ENCODE results near the gene CAST.

CAST gene

GRCh38 chr5:96675882-96676281 lies 13.7 kb downstream of the CAST start:
- DNase-seq (ENCODE audit: low read depth) = no peak

- no peak for DNase-seq (ENCODE audit: low read depth)
Measured at GRCh38 chr5:96677496-96677895, 15.3 kb downstream of the CAST start.

- DNase-seq (ENCODE audit: low read depth) = no peak
Measured at GRCh38 chr5:96679293-96679692, 17.1 kb downstream of the CAST start.

GRCh38 chr5:96680759-96681470 lies 18.7 kb downstream of the CAST start:
- DNase-seq (ENCODE audit: low read depth) = no peak

GRCh38 chr5:96683392-96683791 lies 21.2 kb downstream of the CAST start:
- DNase-seq (ENCODE audit: low read depth) = no peak

- DNase-seq (ENCODE audit: low read depth) = no peak
Measured at GRCh38 chr5:96683810-96684209, 21.6 kb downstream of the CAST start.

GRCh38 chr5:96687080-96687479 lies 24.9 kb downstream of the CAST start:
- DNase-seq (ENCODE audit: low read depth) = no peak

GRCh38 chr5:96687812-96688453 lies 25.8 kb downstream of the CAST start:
- no peak for DNase-seq (ENCODE audit: low read depth)

GRCh38 chr5:96690861-96691260 lies 28.7 kb downstream of the CAST start:
- no peak for DNase-seq (ENCODE audit: low read depth)

GRCh38 chr5:96691503-96692303 lies 29.5 kb downstream of the CAST start:
- DNase-seq (ENCODE audit: low read depth) = no peak

- no peak for DNase-seq (ENCODE audit: low read depth)
Measured at GRCh38 chr5:96692441-96692840, 30.3 kb downstream of the CAST start.

- no peak for DNase-seq (ENCODE audit: low read depth)
Measured at GRCh38 chr5:96699186-96699820, 37.1 kb downstream of the CAST start.

- peak; percentile 77 for DNase-seq (ENCODE audit: low read depth)
Measured at GRCh38 chr5:96702503-96703383, 40.6 kb downstream of the CAST start.

- no peak for DNase-seq (ENCODE audit: low read depth)
Measured at GRCh38 chr5:96703384-96703920, 41.3 kb downstream of the CAST start.

GRCh38 chr5:96703995-96704394 lies 41.8 kb downstream of the CAST start:
- DNase-seq (ENCODE audit: low read depth) = no peak

- no peak for DNase-seq (ENCODE audit: low read depth)
Measured at GRCh38 chr5:96706433-96707111, 44.4 kb downstream of the CAST start.

GRCh38 chr5:96708600-96708999 lies 46.4 kb downstream of the CAST start:
- DNase-seq (ENCODE audit: low read depth) = no peak

GRCh38 chr5:96709152-96709821 lies 47.1 kb downstream of the CAST start:
- no peak for DNase-seq (ENCODE audit: low read depth)

- no peak for DNase-seq (ENCODE audit: low read depth)
Measured at GRCh38 chr5:96712100-96712746, 50.0 kb downstream of the CAST start.

- DNase-seq (ENCODE audit: low read depth) = no peak
Measured at GRCh38 chr5:96714450-96714849, 52.3 kb downstream of the CAST start.

All from activated T-helper 9 cell treated with anti-CD3 and anti-CD28 coated beads, Interleukin-2, amount 50 U/mL, for 16 hours (primary cell).